OCI-LY1 (cell line): ENCODE data around the gene RASGEF1C.

Experiments used
- CTCF ChIP-seq: fragments of 200-600 bp; sonication (generic), shearing (Covaris generic); IDR thresholded peaks from 2 replicates; pipeline ENCODE4 v1.5.1; 2017; ENCODE audit warnings: mild to moderate bottlenecking, antibody characterized with exemption, low read length, moderate library complexity, mixed read lengths
- EZH2 ChIP-seq: fragments of 200-600 bp; sonication (generic), shearing (Covaris generic); IDR thresholded peaks from 2 replicates; pipeline ENCODE4 v1.8.0; 2017; ENCODE audit warnings: borderline replicate concordance, mixed run types, mild to moderate bottlenecking, antibody characterized with exemption, low read length, moderate library complexity, mixed read lengths

DNA sequence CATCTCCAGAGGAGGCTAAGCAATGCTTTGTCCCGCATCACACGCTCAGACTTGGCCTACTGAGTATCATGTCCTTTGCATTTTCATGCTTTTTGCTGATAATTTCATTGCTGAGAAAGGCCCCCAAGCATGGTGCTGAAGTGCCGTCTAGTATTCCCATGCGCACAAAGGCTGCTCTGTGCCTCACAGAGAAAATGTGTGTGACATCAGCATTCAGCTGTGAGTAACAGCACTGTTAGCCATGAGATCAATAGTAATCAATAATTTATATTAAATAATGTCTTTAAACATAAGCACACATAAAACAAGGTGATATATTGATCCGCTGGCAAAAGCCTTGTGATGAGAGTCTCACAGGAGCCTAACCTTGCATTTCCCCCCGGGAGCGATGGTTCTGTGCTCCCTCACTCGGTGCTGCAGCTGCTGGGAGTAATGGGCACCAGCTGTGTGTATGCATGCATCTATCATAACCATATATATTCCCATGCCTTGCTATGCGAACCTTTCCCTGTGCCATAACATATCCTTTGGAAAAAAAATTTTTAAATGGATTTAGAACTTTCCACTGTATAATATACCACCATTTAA, 87.1 kb downstream of the RASGEF1C start:
- no peak for TF ChIP-seq CTCF
- TF ChIP-seq EZH2 = no peak
